Endothelial cell (in vitro differentiated cells): ENCODE results near the gene DGUOK. TPM values are rescaled to one million over a fixed set of nuclear protein-coding genes. Genes with fewer than 3 reads are reported as not detected.
"Not testable (repeated sequence)": the region's sequence is repeated elsewhere in the genome, so short reads cannot be mapped to it uniquely, and the experiment has no call there.

ENCODE experiments used
- DNase-seq: peaks from one replicate; pipeline ENCODE4 v3.0.0; 2021; ENCODE audit warnings: low spot score
- H3K27ac Mint-ChIP-seq: one replicate; pipeline ENCODE4 v1.8.0; 2021; ENCODE audit warnings: mixed read lengths, inconsistent platforms; ENCODE audit not compliant: unreplicated experiment
- H3K27me3 Mint-ChIP-seq: one replicate; pipeline ENCODE4 v1.8.0; 2021; ENCODE audit warnings: mild to moderate bottlenecking, moderate library complexity, mixed read lengths, inconsistent platforms; ENCODE audit not compliant: unreplicated experiment
- H3K36me3 Mint-ChIP-seq: one replicate; pipeline ENCODE4 v1.8.0; 2021; ENCODE audit warnings: mild to moderate bottlenecking, low read depth, mixed read lengths, inconsistent platforms; ENCODE audit not compliant: unreplicated experiment
- H3K4me1 Mint-ChIP-seq: one replicate; pipeline ENCODE4 v1.8.0; 2021; ENCODE audit warnings: mild to moderate bottlenecking, mixed read lengths, inconsistent platforms; ENCODE audit not compliant: unreplicated experiment
- H3K4me3 Mint-ChIP-seq: one replicate; pipeline ENCODE4 v1.8.0; 2021; ENCODE audit warnings: mild to moderate bottlenecking, mixed read lengths, inconsistent platforms; ENCODE audit not compliant: unreplicated experiment
- H3K9me3 Mint-ChIP-seq: one replicate; pipeline ENCODE4 v1.8.0; 2021; ENCODE audit warnings: mixed read lengths, inconsistent platforms; ENCODE audit not compliant: unreplicated experiment
- CTCF ChIP-seq: fragments of 200-600 bp; sonication (generic); IDR thresholded peaks from one replicate; pipeline ENCODE4 v1.5.0; 2021; ENCODE audit warnings: antibody characterized with exemption; ENCODE audit not compliant: unreplicated experiment
- total RNA-seq: library from RNA; stranded (reverse); fragmentation: NEBNext Ultra II Directional; extraction: Animal tissue kit (Norgen Biotek cat#: 25700); gene quantifications from one replicate; pipeline ENCODE4 v1.2.1, GENCODE V29; 2021; ENCODE audit not compliant: unreplicated experiment

DGUOK gene
- total RNA-seq, 1 donor from 2014 or later = 68.3 TPM

GRCh38 chr2:73902284-73902683 lies 24.4 kb upstream of the DGUOK start:
- H3K36me3 Mint-ChIP-seq = no peaks in the 10 kb centered on the region
- no peaks in the 10 kb centered on the region for H3K9me3 Mint-ChIP-seq
- DNase-seq = no peak
- H3K27me3 Mint-ChIP-seq = no peaks in the 10 kb centered on the region
- H3K4me1 Mint-ChIP-seq = peaks cover 17% of the 10 kb centered on the region
- no peak overlapping the region for H3K27ac Mint-ChIP-seq
- no peak for TF ChIP-seq CTCF
- H3K4me3 Mint-ChIP-seq = no peak overlapping the region

- H3K4me3 Mint-ChIP-seq = no peak overlapping the region
- H3K9me3 Mint-ChIP-seq = no peaks in the 10 kb centered on the region
- H3K27me3 Mint-ChIP-seq = no peaks in the 10 kb centered on the region
These were observed 23.4 kb upstream of the DGUOK start for GRCh38 chr2:73903313-73903712.

GRCh38 chr2:73903949-73904613 lies 22.6 kb upstream of the DGUOK start:
- DNase-seq, H3K27me3 Mint-ChIP-seq, H3K27ac Mint-ChIP-seq, H3K9me3 Mint-ChIP-seq, H3K4me3 Mint-ChIP-seq, H3K36me3 Mint-ChIP-seq: not testable (repeated sequence)
- H3K4me1 Mint-ChIP-seq = peaks cover 18% of the 10 kb centered on the region

More at GRCh38 chr2:73903313-73903712, 23.4 kb upstream of the DGUOK start:
- no peak for DNase-seq
- TF ChIP-seq CTCF = no peak
- Mint-ChIP-seq H3K27ac (no peak overlapping the region), H3K4me1 (peaks cover 18% of the 10 kb centered on the region), H3K36me3 (no peaks in the 10 kb centered on the region)

- H3K27ac Mint-ChIP-seq = no peak overlapping the region
- no peaks in the 10 kb centered on the region for H3K36me3 Mint-ChIP-seq
- TF ChIP-seq CTCF = no peak
- H3K4me3 Mint-ChIP-seq = no peak overlapping the region
- no peak for DNase-seq
- peaks cover 18% of the 10 kb centered on the region for H3K4me1 Mint-ChIP-seq
- H3K27me3 Mint-ChIP-seq = no peaks in the 10 kb centered on the region
- no peaks in the 10 kb centered on the region for H3K9me3 Mint-ChIP-seq
These were observed 21.7 kb upstream of the DGUOK start for GRCh38 chr2:73904952-73905351.

- TF ChIP-seq CTCF = no peak
- no peak for DNase-seq
- Mint-ChIP-seq H3K4me3 (no peak overlapping the region), H3K27ac (no peak overlapping the region), H3K9me3 (no peaks in the 10 kb centered on the region), H3K36me3 (no peaks in the 10 kb centered on the region), H3K4me1 (peaks cover 13% of the 10 kb centered on the region), H3K27me3 (no peaks in the 10 kb centered on the region)
These were observed 19.7 kb upstream of the DGUOK start for GRCh38 chr2:73906847-73907505.
